ENCODE measurements around the gene GIMAP1. TPM values are rescaled to one million over a fixed set of nuclear protein-coding genes. Genes with fewer than 3 reads are reported as not detected.

The GIMAP1 gene
- total RNA-seq, 1 donor from 2014 or later, result 31.1 TPM

- DNase-seq, result peak; percentile 78
Observed at GRCh38 chr7:150722431-150722931, 6.1 kb downstream of the GIMAP1 start.

- DNase-seq, result no peak
Observed at GRCh38 chr7:150723467-150723866, 7.1 kb downstream of the GIMAP1 start.

- peak; percentile 77 for DNase-seq
Observed at GRCh38 chr7:150727381-150727780, 11.0 kb downstream of the GIMAP1 start.

GRCh38 chr7:150728011-150728410, 11.6 kb downstream of the GIMAP1 start:
- no peak for DNase-seq

- no peak for DNase-seq
Observed at GRCh38 chr7:150728609-150729008, 12.2 kb downstream of the GIMAP1 start.

GRCh38 chr7:150731916-150732315, 15.5 kb downstream of the GIMAP1 start:
- no peak for DNase-seq

GRCh38 chr7:150732786-150733481, 16.5 kb downstream of the GIMAP1 start:
- DNase-seq, result no peak

- no peak for DNase-seq
Observed at GRCh38 chr7:150733482-150734095, 17.2 kb downstream of the GIMAP1 start.

- no peak for DNase-seq
Observed at GRCh38 chr7:150734254-150734653, 17.8 kb downstream of the GIMAP1 start.

GRCh38 chr7:150735596-150736358, 19.4 kb downstream of the GIMAP1 start:
- no peak for DNase-seq

GRCh38 chr7:150736864-150737263, 20.5 kb downstream of the GIMAP1 start:
- no peak for DNase-seq

GRCh38 chr7:150737265-150738055, 21.0 kb downstream of the GIMAP1 start, which contains the start of gene GIMAP5:
Gene GIMAP5, plus strand, starts transcription at chr7:150737418. Its CDS starts 3,467 bp downstream, at chr7:150740885.
- DNase-seq, result peak; percentile 65

- DNase-seq, result peak; percentile 37
Observed at GRCh38 chr7:150738092-150738491, 21.7 kb downstream of the GIMAP1 start.

GRCh38 chr7:150738591-150739001, 22.2 kb downstream of the GIMAP1 start:
- peak; percentile 90 for DNase-seq

- DNase-seq, result no peak
Observed at GRCh38 chr7:150739033-150739432, 22.6 kb downstream of the GIMAP1 start.

GRCh38 chr7:150740053-150740452, 23.6 kb downstream of the GIMAP1 start:
- peak; percentile 35 for DNase-seq

- no peak for DNase-seq
Observed at GRCh38 chr7:150742286-150742968, 26.0 kb downstream of the GIMAP1 start.

GRCh38 chr7:150744041-150744656, 27.7 kb downstream of the GIMAP1 start:
- no peak for DNase-seq

GRCh38 chr7:150745086-150745485, 28.7 kb downstream of the GIMAP1 start:
- no peak for DNase-seq

- DNase-seq, result no peak
Observed at GRCh38 chr7:150745876-150746275, 29.5 kb downstream of the GIMAP1 start.

- no peak for DNase-seq
Observed at GRCh38 chr7:150746921-150747320, 30.5 kb downstream of the GIMAP1 start.

All from dermis blood vessel endothelial cell (primary cell).